SU-DHL-6 (cell line): ENCODE results near the gene STBD1.

Experiments
- EZH2phosphoT487 ChIP-seq: fragments of 200-600 bp; sonication (generic), shearing (Covaris generic); conservative IDR thresholded peaks from 2 replicates; pipeline ENCODE4 v1.6.1; 2018; ENCODE audit warnings: mild to moderate bottlenecking, antibody characterized with exemption, low read length, moderate library complexity, mixed read lengths
- TF ChIP-seq, protein P1 (sequence below): fragments of 200-600 bp; sonication (generic); IDR thresholded peaks from one replicate; pipeline ENCODE4 v1.5.1; 2017; ENCODE audit warnings: antibody characterized with exemption, mild to moderate bottlenecking, low read length, moderate library complexity; ENCODE audit not compliant: insufficient read depth, poor library complexity, severe bottlenecking

DNA sequence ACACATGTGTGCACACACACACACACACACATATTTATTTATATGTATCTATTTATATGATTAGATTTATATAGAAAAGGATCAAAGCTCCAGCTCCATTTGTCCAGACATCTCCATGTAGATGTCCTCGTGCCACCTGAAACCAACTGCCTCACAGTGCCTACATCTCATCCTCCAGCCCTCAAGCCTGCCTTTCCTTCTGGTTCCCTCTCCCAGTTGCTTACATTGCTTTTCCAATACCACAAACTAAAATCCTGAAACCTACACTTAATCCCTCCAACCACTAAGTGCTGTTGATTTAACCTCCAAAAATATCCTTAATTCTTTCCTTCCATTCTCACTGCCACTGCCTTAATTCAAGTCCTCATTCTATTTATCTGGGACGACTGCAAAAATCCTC, 51.4 kb downstream of the STBD1 start:
- TF ChIP-seq, protein P1, sequence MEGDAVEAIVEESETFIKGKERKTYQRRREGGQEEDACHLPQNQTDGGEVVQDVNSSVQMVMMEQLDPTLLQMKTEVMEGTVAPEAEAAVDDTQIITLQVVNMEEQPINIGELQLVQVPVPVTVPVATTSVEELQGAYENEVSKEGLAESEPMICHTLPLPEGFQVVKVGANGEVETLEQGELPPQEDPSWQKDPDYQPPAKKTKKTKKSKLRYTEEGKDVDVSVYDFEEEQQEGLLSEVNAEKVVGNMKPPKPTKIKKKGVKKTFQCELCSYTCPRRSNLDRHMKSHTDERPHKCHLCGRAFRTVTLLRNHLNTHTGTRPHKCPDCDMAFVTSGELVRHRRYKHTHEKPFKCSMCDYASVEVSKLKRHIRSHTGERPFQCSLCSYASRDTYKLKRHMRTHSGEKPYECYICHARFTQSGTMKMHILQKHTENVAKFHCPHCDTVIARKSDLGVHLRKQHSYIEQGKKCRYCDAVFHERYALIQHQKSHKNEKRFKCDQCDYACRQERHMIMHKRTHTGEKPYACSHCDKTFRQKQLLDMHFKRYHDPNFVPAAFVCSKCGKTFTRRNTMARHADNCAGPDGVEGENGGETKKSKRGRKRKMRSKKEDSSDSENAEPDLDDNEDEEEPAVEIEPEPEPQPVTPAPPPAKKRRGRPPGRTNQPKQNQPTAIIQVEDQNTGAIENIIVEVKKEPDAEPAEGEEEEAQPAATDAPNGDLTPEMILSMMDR, result no peak
- TF ChIP-seq EZH2phosphoT487, result no peak
